MM.1S (cell line): ENCODE measurements around the gene SLC25A31.

ENCODE experiments used
- DNase-seq: peaks from one replicate; pipeline ENCODE4 v3.0.0-alpha.2; 2015
- H2AFZ ChIP-seq: fragments of 300-600 bp; sonication (generic); 2 replicates; pipeline ENCODE4 v1.6.0; 2016; ENCODE audit warnings: antibody characterized with exemption, low read length
- H3F3A ChIP-seq: fragments of 300-600 bp; sonication (generic); 2 replicates; pipeline ENCODE4 v1.6.1; 2016; ENCODE audit warnings: mild to moderate bottlenecking, antibody characterized with exemption, low read length, moderate library complexity, mixed read lengths; ENCODE audit not compliant: insufficient read depth
- H3K27ac ChIP-seq: fragments of 300-600 bp; sonication (generic); 2 replicates; pipeline ENCODE4 v1.5.1; 2016; ENCODE audit warnings: mild to moderate bottlenecking, low read length
- H3K27me3 ChIP-seq: fragments of 300-600 bp; sonication (generic); replicated peaks from 2 replicates; pipeline ENCODE4 v1.6.0; 2016; ENCODE audit warnings: low read length; ENCODE audit not compliant: insufficient read depth
- H3K36me3 ChIP-seq: fragments of 300-600 bp; sonication (generic); replicated peaks from 2 replicates; pipeline ENCODE4 v1.6.1; 2016; ENCODE audit warnings: mild to moderate bottlenecking, low read length, mixed read lengths; ENCODE audit not compliant: insufficient read depth
- H3K4me1 ChIP-seq: fragments of 300-600 bp; sonication (generic); 2 replicates; pipeline ENCODE4 v1.6.1; 2016; ENCODE audit warnings: low read length, mixed read lengths
- H3K4me2 ChIP-seq: fragments of 300-600 bp; sonication (generic); 2 replicates; pipeline ENCODE4 v1.6.0; 2016; ENCODE audit warnings: low read depth, low read length
- H3K4me3 ChIP-seq: fragments of 300-600 bp; sonication (generic); 2 replicates; pipeline ENCODE4 v1.5.1; 2016; ENCODE audit warnings: low read length, mixed read lengths
- H3K79me2 ChIP-seq: fragments of 300-600 bp; sonication (generic); 2 replicates; pipeline ENCODE4 v1.6.1; 2016; ENCODE audit warnings: mixed run types, low read length, mixed read lengths
- H3K9ac ChIP-seq: fragments of 300-600 bp; sonication (generic); 2 replicates; pipeline ENCODE4 v1.6.1; 2016; ENCODE audit warnings: low read length, mixed read lengths
- H3K9me2 ChIP-seq: fragments of 300-600 bp; sonication (generic); replicated peaks from 2 replicates; pipeline ENCODE4 v1.6.1; 2016; ENCODE audit warnings: mild to moderate bottlenecking, low read length, mixed read lengths; ENCODE audit not compliant: insufficient read depth
- H3K9me3 ChIP-seq: fragments of 300-600 bp; sonication (generic); replicated peaks from 2 replicates; pipeline ENCODE4 v1.6.1; 2016; ENCODE audit warnings: mild to moderate bottlenecking, low read length, mixed read lengths; ENCODE audit not compliant: insufficient read depth
- H4K20me1 ChIP-seq: fragments of 300-600 bp; sonication (generic); 2 replicates; pipeline ENCODE4 v1.6.1; 2016; ENCODE audit warnings: mild to moderate bottlenecking, low read length, moderate library complexity, mixed read lengths; ENCODE audit not compliant: insufficient read depth
- EZH2 ChIP-seq: fragments of 300-600 bp; sonication (generic); optimal IDR thresholded peaks from 2 replicates; pipeline ENCODE3; 2017; ENCODE audit warnings: low read depth, mild to moderate bottlenecking, antibody characterized with exemption, low read length, mixed read lengths
- EZH2phosphoT487 ChIP-seq: fragments of 300-600 bp; sonication (generic); IDR thresholded peaks from 2 replicates; pipeline ENCODE4 v1.6.1; 2018; ENCODE audit warnings: antibody characterized with exemption, low read length
- TF ChIP-seq, protein P1 (sequence below): fragments of 300-600 bp; sonication (generic); IDR thresholded peaks from 2 replicates; pipeline ENCODE4 v1.5.1; 2016; ENCODE audit warnings: antibody characterized with exemption, low read length, mixed read lengths

SLC25A31 gene

DNA sequence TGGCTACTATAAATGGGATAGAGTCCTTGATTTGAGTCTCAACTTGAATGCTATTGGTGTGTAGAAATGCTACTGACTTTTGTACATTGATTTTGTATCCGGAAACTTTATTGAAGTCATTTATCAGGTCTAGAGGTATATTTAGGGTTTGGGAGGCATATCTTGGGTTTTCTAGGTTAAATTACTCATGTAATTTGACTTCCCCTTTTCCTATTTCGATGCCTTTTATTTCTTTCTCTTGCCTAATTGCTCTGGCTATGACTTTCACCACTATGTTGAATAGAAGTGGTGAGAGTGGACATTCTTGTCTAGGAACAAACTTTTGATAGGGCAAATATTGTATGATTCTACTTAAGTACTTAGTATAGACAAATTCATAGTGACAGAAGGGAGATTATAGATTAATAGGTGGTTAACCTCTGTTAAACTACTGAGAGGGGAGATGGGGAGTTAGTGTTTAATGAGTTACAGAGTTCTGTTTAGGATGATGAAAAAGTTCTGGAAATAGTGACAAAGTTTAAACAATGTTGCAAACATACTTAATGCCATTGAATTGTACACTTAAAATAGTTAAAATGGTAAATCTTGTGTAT is 29.1 kb downstream of the SLC25A31 start:
- H3F3A ChIP-seq = peaks cover 7% of the 10 kb centered on the region
- H3K36me3 ChIP-seq = no peaks in the 10 kb centered on the region
- H3K4me3 ChIP-seq = no peak overlapping the region
- H3K9me3 ChIP-seq = no peaks in the 10 kb centered on the region
- no peak overlapping the region for H2AFZ ChIP-seq
- no peaks in the 10 kb centered on the region for H3K79me2 ChIP-seq
- peaks cover 8% of the 10 kb centered on the region for H3K4me1 ChIP-seq
- no peak overlapping the region for H3K27ac ChIP-seq
- H3K27me3 ChIP-seq = no peaks in the 10 kb centered on the region
- TF ChIP-seq EZH2 (no peak), EZH2phosphoT487 (no peak)
- TF ChIP-seq, protein P1, sequence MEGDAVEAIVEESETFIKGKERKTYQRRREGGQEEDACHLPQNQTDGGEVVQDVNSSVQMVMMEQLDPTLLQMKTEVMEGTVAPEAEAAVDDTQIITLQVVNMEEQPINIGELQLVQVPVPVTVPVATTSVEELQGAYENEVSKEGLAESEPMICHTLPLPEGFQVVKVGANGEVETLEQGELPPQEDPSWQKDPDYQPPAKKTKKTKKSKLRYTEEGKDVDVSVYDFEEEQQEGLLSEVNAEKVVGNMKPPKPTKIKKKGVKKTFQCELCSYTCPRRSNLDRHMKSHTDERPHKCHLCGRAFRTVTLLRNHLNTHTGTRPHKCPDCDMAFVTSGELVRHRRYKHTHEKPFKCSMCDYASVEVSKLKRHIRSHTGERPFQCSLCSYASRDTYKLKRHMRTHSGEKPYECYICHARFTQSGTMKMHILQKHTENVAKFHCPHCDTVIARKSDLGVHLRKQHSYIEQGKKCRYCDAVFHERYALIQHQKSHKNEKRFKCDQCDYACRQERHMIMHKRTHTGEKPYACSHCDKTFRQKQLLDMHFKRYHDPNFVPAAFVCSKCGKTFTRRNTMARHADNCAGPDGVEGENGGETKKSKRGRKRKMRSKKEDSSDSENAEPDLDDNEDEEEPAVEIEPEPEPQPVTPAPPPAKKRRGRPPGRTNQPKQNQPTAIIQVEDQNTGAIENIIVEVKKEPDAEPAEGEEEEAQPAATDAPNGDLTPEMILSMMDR = no peak
- H3K4me2 ChIP-seq = no peak overlapping the region
- no peak for DNase-seq
- no peak overlapping the region for H3K9ac ChIP-seq
- no peaks in the 10 kb centered on the region for H4K20me1 ChIP-seq
- H3K9me2 ChIP-seq = no peaks in the 10 kb centered on the region

DNA sequence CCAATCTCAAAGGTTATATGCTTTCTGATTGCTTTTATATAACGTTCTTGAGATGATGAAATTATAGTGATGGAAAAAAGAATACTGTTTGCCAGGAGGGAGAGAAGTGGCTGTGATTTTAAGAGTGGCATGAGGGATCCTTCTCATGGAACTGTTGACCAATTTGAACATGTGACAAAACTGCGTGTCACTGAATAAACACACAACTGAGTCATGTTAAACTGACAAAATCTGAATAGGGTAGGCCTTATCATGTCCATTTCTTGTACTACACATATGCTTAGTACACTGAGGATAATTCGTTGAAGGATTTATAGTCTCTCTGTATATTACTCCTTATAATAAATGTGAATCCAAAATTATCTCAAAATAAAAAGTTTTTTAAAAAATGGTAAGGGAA is 29.7 kb downstream of the SLC25A31 start:
- Histone ChIP-seq H2AFZ (no peak overlapping the region), H4K20me1 (no peaks in the 10 kb centered on the region), H3K27ac (no peak overlapping the region), H3K4me3 (no peak overlapping the region), H3K27me3 (no peaks in the 10 kb centered on the region), H3K4me1 (peaks cover 4% of the 10 kb centered on the region), H3K36me3 (no peaks in the 10 kb centered on the region), H3K4me2 (no peak overlapping the region), H3K9me3 (no peaks in the 10 kb centered on the region), H3K9me2 (no peaks in the 10 kb centered on the region), H3K9ac (no peak overlapping the region), H3F3A (peaks cover 1% of the 10 kb centered on the region), H3K79me2 (no peaks in the 10 kb centered on the region)
- TF ChIP-seq EZH2 = no peak
- TF ChIP-seq, protein P1 = no peak
- TF ChIP-seq EZH2phosphoT487 = no peak
- no peak for DNase-seq

DNA sequence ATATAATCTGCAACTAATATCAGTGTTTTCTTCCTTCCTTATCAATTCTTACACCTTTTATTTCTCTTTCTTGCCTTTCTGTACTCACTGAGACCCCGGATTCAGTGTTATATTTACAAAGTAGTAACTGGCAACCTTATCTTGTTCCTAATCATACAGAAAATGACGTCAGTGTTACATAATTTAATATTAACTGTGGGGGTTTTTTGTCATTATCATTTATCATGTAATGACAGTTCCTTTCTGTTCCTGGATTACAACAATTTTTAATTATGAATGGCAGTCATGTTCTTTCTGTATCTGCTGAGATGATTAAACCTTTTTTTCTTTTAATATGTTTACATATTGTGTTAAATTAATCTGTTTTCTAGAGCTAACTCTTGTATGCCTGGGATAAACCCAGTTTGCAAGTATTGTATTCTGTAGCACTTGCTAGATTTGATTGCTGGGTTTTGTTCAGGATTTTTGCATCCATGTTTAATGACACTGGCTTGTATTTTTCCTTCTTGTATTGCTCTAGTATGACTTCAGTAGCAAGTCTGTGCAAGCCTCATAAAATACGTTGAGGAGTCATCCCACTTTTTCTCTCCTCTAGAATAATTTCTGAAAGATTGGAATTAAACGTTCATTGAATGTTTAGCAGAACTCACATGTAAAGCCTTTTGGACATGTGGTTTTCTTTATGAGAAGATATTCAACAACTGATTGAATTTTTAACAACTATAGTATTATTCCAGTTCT is 41.5 kb downstream of the SLC25A31 start:
- Histone ChIP-seq H3K79me2 (no peaks in the 10 kb centered on the region), H3K4me2 (no peak overlapping the region), H3K9me2 (no peaks in the 10 kb centered on the region), H3K27ac (no peak overlapping the region), H3K36me3 (no peaks in the 10 kb centered on the region), H3K27me3 (no peaks in the 10 kb centered on the region), H3K4me3 (no peak overlapping the region), H2AFZ (no peak overlapping the region), H3K4me1 (peaks cover 17% of the 10 kb centered on the region), H3K9ac (no peak overlapping the region), H4K20me1 (no peaks in the 10 kb centered on the region), H3K9me3 (no peaks in the 10 kb centered on the region), H3F3A (peaks cover 17% of the 10 kb centered on the region)
- no peak for DNase-seq
- TF ChIP-seq EZH2phosphoT487 (no peak), EZH2 (no peak)
- TF ChIP-seq, protein P1 = no peak
